ENCODE measurements around the gene PSMA4. TPM values are rescaled to one million over a fixed set of nuclear protein-coding genes. Genes with fewer than 3 reads are reported as not detected.

Gene PSMA4
- total RNA-seq, 1 donor: 70.6 TPM

GRCh38 chr15:78567531-78567930, 27.3 kb downstream of the PSMA4 start:
- Histone ChIP-seq H3K27me3 (ENCODE audit: insufficient read depth, low read length) (peaks cover 19% of the 10 kb centered on the region), H3K4me1 (ENCODE audit: insufficient read depth, low read length) (peaks cover 15% of the 10 kb centered on the region), H3K9me3 (ENCODE audit: low read depth, low read length) (no peaks in the 10 kb centered on the region), H3K4me3 (ENCODE audit: low read length) (no peak overlapping the region)

GRCh38 chr15:78570710-78571109, 30.5 kb downstream of the PSMA4 start:
- no peak overlapping the region for H3K4me3 ChIP-seq (ENCODE audit: low read length)
- H3K9me3 ChIP-seq (ENCODE audit: low read depth, low read length): no peaks in the 10 kb centered on the region
- peaks cover 19% of the 10 kb centered on the region for H3K27me3 ChIP-seq (ENCODE audit: insufficient read depth, low read length)
- H3K4me1 ChIP-seq (ENCODE audit: insufficient read depth, low read length): peaks cover 7% of the 10 kb centered on the region

- Histone ChIP-seq H3K4me3 (ENCODE audit: low read length) (no peak overlapping the region), H3K27me3 (ENCODE audit: insufficient read depth, low read length) (peaks cover 12% of the 10 kb centered on the region), H3K9me3 (ENCODE audit: low read depth, low read length) (no peaks in the 10 kb centered on the region), H3K4me1 (ENCODE audit: insufficient read depth, low read length) (peaks cover under 1% of the 10 kb centered on the region)
These were observed 31.1 kb downstream of the PSMA4 start for GRCh38 chr15:78571382-78571781.

- Histone ChIP-seq H3K4me1 (ENCODE audit: insufficient read depth, low read length) (no peaks in the 10 kb centered on the region), H3K9me3 (ENCODE audit: low read depth, low read length) (no peaks in the 10 kb centered on the region), H3K27me3 (ENCODE audit: insufficient read depth, low read length) (no peaks in the 10 kb centered on the region), H3K4me3 (ENCODE audit: low read length) (no peak overlapping the region)
These were observed 33.2 kb downstream of the PSMA4 start for GRCh38 chr15:78573416-78573815.

DNA sequence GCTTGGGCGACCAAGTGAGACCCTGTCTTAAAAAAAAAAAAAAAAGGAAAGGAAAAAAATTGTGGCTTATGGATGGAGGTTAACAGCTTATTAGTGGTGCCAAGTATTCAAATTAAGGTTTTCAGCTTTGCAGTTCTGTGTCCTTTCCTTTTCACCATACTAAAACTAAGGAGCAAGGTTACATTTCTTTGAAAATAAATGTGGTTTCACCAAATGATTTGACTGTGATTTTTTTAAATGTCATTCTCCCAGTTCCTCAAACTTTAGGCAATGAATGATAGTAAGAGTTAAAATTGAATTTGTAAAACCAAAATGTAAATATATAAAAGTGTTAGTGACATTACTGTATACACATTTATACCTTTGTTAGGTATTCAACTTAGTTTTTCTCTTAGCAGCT, 34.7 kb downstream of the PSMA4 start:
- Histone ChIP-seq H3K27me3 (ENCODE audit: insufficient read depth, low read length) (no peaks in the 10 kb centered on the region), H3K9me3 (ENCODE audit: low read depth, low read length) (no peaks in the 10 kb centered on the region), H3K4me1 (ENCODE audit: insufficient read depth, low read length) (no peaks in the 10 kb centered on the region), H3K4me3 (ENCODE audit: low read length) (no peak overlapping the region)

DNA sequence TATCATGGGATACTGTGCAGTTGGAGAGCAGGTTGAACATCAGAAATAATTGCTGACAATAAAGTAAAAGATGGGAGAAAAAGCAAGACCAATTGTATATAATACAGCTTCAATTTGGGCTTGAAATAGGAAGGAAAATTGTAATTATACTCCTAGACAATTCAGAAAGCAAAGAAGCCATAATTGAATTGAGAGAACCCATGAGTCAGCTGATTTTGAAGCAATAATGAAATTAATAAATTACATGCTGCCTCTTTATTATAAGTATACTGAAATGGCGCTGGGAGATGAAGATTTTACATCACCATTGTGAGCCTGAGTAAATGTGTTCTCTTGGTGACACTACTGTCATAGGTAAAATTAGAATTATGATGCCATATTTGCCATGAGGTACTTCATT, 57.3 kb downstream of the PSMA4 start:
- H3K4me3 ChIP-seq (ENCODE audit: low read length): no peak overlapping the region
- no peaks in the 10 kb centered on the region for H3K27me3 ChIP-seq (ENCODE audit: insufficient read depth, low read length)
- H3K9me3 ChIP-seq (ENCODE audit: low read depth, low read length): no peaks in the 10 kb centered on the region
- no peaks in the 10 kb centered on the region for H3K4me1 ChIP-seq (ENCODE audit: insufficient read depth, low read length)

DNA sequence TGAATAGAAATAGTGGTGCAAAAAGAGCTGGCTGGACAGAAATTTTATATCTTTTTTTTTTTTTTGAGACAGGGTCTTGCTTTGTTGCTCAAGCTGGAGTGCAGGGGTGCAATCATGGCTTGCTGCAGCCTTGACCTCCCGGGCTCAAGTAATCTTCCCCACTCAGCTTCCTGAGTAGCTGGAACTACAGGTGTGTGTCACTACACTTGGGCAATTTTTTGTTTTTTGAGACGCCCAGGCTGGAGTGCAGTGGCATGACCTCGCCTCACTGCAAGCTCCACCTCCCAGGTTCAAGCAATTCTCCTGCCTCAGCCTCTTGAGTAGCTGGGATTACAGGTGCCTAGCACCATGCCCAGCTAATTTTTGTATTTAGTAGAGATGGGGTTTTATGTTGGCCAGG, 58.1 kb downstream of the PSMA4 start:
- Histone ChIP-seq H3K27me3 (ENCODE audit: insufficient read depth, low read length) (no peaks in the 10 kb centered on the region), H3K9me3 (ENCODE audit: low read depth, low read length) (no peaks in the 10 kb centered on the region), H3K4me1 (ENCODE audit: insufficient read depth, low read length) (no peaks in the 10 kb centered on the region), H3K4me3 (ENCODE audit: low read length) (no peak overlapping the region)

DNA sequence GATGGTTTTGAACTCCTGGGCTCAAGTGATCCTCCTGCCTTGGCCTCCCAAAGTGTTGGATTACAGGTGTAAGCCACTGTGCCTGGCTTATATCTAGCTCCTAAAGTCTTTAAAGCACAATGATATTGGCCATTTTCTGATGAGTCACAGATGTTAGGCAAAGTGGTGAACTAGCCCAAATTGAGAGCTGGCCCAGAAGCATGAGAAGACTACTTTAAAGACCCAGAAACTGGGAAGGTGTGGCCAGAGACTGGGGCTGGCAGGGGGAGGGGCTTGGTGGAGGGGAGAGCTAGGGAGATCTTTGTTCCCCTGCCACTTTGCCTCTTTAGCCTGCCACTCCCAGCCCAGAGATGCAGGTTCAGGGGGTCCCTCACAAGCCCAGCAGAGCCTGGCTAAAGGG, 58.9 kb downstream of the PSMA4 start:
- no peaks in the 10 kb centered on the region for H3K27me3 ChIP-seq (ENCODE audit: insufficient read depth, low read length)
- H3K4me3 ChIP-seq (ENCODE audit: low read length): no peak overlapping the region
- H3K4me1 ChIP-seq (ENCODE audit: insufficient read depth, low read length): no peaks in the 10 kb centered on the region
- no peaks in the 10 kb centered on the region for H3K9me3 ChIP-seq (ENCODE audit: low read depth, low read length)

Other genes with a start within 250 kb of the PSMA4 start
- 16.6 TPM for gene SKIC8, start 240.8 kb upstream of the PSMA4 start, total RNA-seq
- gene CRABP1, start 200.1 kb upstream of the PSMA4 start, total RNA-seq: not detected
- gene IREB2, start 102.2 kb upstream of the PSMA4 start, total RNA-seq: 68.1 TPM
- gene HYKK, start 32.9 kb upstream of the PSMA4 start, total RNA-seq: 0.94 TPM
- gene CHRNA5, start 25.1 kb downstream of the PSMA4 start, total RNA-seq: 0.52 TPM
- not detected for gene CHRNA3, start 80.6 kb downstream of the PSMA4 start, total RNA-seq
- not detected for gene CHRNB4, start 100.8 kb downstream of the PSMA4 start, total RNA-seq

All from mononuclear cell (primary cell).